GM23338 (cell line): Measurements from ENCODE around the gene ADAM15. TPM values are rescaled to one million over a fixed set of nuclear protein-coding genes. Genes with fewer than 3 reads are reported as not detected.

Experiments used
- ATAC-seq: fragments of 200-7000 bp; cut with Tn5 transposase; 3 replicates; pipeline ENCODE4 v1.9.1; 2020
- DNase-seq: peaks from one replicate; pipeline ENCODE4 v3.0.0-alpha.2; 2015; ENCODE audit warnings: low spot score
- H2AFZ ChIP-seq: fragments of 200-600 bp; sonication (generic); 2 replicates; pipeline ENCODE4 v1.8.0; 2016; ENCODE audit warnings: antibody characterized with exemption, mild to moderate bottlenecking, moderate library complexity
- H3F3A ChIP-seq: fragments of 200-600 bp; sonication (generic); replicated peaks from 2 replicates; pipeline ENCODE4 v1.8.0; 2017; ENCODE audit warnings: antibody characterized with exemption, mixed run types, low read depth
- H3K27ac ChIP-seq: fragments of 200-600 bp; sonication (generic); 2 replicates; pipeline ENCODE4 v1.6.1; 2016; ENCODE audit warnings: low read depth
- H3K27me3 ChIP-seq: fragments of 200-600 bp; sonication (generic); 2 replicates; pipeline ENCODE4 v1.8.0; 2016; ENCODE audit warnings: mild to moderate bottlenecking, mixed run types, moderate library complexity; ENCODE audit not compliant: insufficient read depth
- H3K36me3 ChIP-seq: fragments of 200-600 bp; sonication (generic); 2 replicates; pipeline ENCODE4 v1.8.0; 2016; ENCODE audit warnings: mild to moderate bottlenecking; ENCODE audit not compliant: insufficient read depth
- H3K4me1 ChIP-seq: fragments of 200-600 bp; sonication (generic); 2 replicates; pipeline ENCODE4 v1.8.0; 2016; ENCODE audit warnings: mild to moderate bottlenecking, moderate library complexity; ENCODE audit not compliant: insufficient read depth
- H3K4me2 ChIP-seq: fragments of 200-600 bp; sonication (generic); 2 replicates; pipeline ENCODE4 v1.7.1; 2017; ENCODE audit warnings: mixed run types
- H3K4me3 ChIP-seq: fragments of 200-600 bp; sonication (generic); 2 replicates; pipeline ENCODE4 v1.6.1; 2016; ENCODE audit warnings: mixed run types
- H3K79me2 ChIP-seq: fragments of 200-600 bp; sonication (generic); replicated peaks from 2 replicates; pipeline ENCODE4 v1.8.0; 2017; ENCODE audit warnings: mild to moderate bottlenecking; ENCODE audit not compliant: insufficient read depth
- H3K9me2 ChIP-seq: fragments of 200-600 bp; sonication (generic); 2 replicates; pipeline ENCODE4 v1.8.0; 2017; ENCODE audit not compliant: insufficient read depth
- H4K20me1 ChIP-seq: fragments of 200-600 bp; sonication (generic); replicated peaks from 2 replicates; pipeline ENCODE4 v1.8.0; 2017; ENCODE audit warnings: mild to moderate bottlenecking; ENCODE audit not compliant: insufficient read depth
- H3K27ac Mint-ChIP-seq: 2 replicates; pipeline ENCODE4 v1.8.0; 2020; ENCODE audit warnings: inconsistent platforms, mild to moderate bottlenecking, moderate library complexity, mixed read lengths
- H3K27me3 Mint-ChIP-seq: 3 replicates; pipeline ENCODE4 v1.8.0; 2022; ENCODE audit warnings: low read depth, mild to moderate bottlenecking, moderate library complexity, mixed read lengths, inconsistent platforms; ENCODE audit not compliant: insufficient read depth, poor library complexity
- H3K36me3 Mint-ChIP-seq: 3 replicates; pipeline ENCODE4 v1.8.0; 2021; ENCODE audit warnings: low read depth, mild to moderate bottlenecking, inconsistent platforms, moderate library complexity, mixed read lengths
- H3K4me1 Mint-ChIP-seq: 3 replicates; pipeline ENCODE4 v1.8.0; 2020; ENCODE audit warnings: mild to moderate bottlenecking, inconsistent platforms, mixed read lengths
- H3K4me3 Mint-ChIP-seq: 3 replicates; pipeline ENCODE4 v1.8.0; 2021; ENCODE audit warnings: moderate library complexity, mild to moderate bottlenecking, inconsistent platforms, mixed read lengths
- H3K9me3 Mint-ChIP-seq: 3 replicates; pipeline ENCODE4 v1.8.0; 2020; ENCODE audit warnings: moderate library complexity, mild to moderate bottlenecking, inconsistent platforms, mixed read lengths
- CREB1 ChIP-seq: fragments of 250-450 bp; sonication (Bioruptor Pico); IDR thresholded peaks from 2 replicates; pipeline ENCODE4 v1.5.0; 2020; ENCODE audit warnings: low read depth, mild to moderate bottlenecking, moderate library complexity
- CTCF ChIP-seq, 2 experiments: fragments of 200-600 bp in 1 of 2; sonication (generic) in 1 of 2; conservative IDR thresholded peaks; 2 replicates each; pipeline versions ENCODE4 v1.5.1 to v1.6.1; 2016 to 2017; ENCODE audit warnings: antibody characterized with exemption in 2 of 2, low read depth in 2 of 2, mild to moderate bottlenecking in 2 of 2, moderate library complexity in 1 of 2
- ETS1 ChIP-seq: IDR thresholded peaks from 2 replicates; pipeline ENCODE4 v1.6.1; 2016; ENCODE audit warnings: antibody characterized with exemption
- EZH2 ChIP-seq: fragments of 200-600 bp; sonication (generic); IDR thresholded peaks from one replicate; pipeline ENCODE4 v1.8.0; 2017; ENCODE audit warnings: antibody characterized with exemption, mild to moderate bottlenecking, low read depth; ENCODE audit not compliant: unreplicated experiment
- EZH2phosphoT487 ChIP-seq: fragments of 200-600 bp; sonication (generic); IDR thresholded peaks from one replicate; pipeline ENCODE4 v1.8.1; 2018; ENCODE audit warnings: antibody characterized with exemption; ENCODE audit not compliant: unreplicated experiment
- JUNB ChIP-seq: IDR thresholded peaks from one replicate; pipeline ENCODE4 v1.6.1; 2016; ENCODE audit warnings: antibody characterized with exemption; ENCODE audit not compliant: unreplicated experiment
- POLR2AphosphoS5 ChIP-seq: IDR thresholded peaks from 2 replicates; pipeline ENCODE4 v1.6.1; 2016; ENCODE audit warnings: antibody characterized with exemption, low read depth
- STAT1 ChIP-seq: IDR thresholded peaks from one replicate; pipeline ENCODE4 v1.6.1; 2016; ENCODE audit warnings: antibody characterized with exemption; ENCODE audit not compliant: unreplicated experiment
- ZNF114 ChIP-seq: fragments of 250-450 bp; sonication (Bioruptor Pico); IDR thresholded peaks from 2 replicates; pipeline ENCODE4 v1.5.0; 2020; ENCODE audit warnings: mild to moderate bottlenecking, moderate library complexity
- ZNF462 ChIP-seq: fragments of 250-450 bp; sonication (Bioruptor Pico); IDR thresholded peaks from 2 replicates; pipeline ENCODE4 v1.5.0; 2020; ENCODE audit warnings: mild to moderate bottlenecking, moderate library complexity
- polyA plus RNA-seq: library from polyadenylated mRNA; unstranded; fragments of >200 nt; fragmentation: Nextera tagmentation; extraction: Ambion mirVana; gene quantifications from 2 replicates; pipeline ENCODE4 v1.2.1, GENCODE V29; 2016
- total RNA-seq: library from RNA; depleted of rRNA; stranded (reverse); fragments of >200 nt; shearing (Covaris generic); gene quantifications from 2 replicates; pipeline ENCODE4 v1.2.3, GENCODE V29; 2014

Gene ADAM15
- total and polyA plus RNA-seq, 2 experiments from 2014 or later: 24.2 to 31.1 TPM

- no peak for TF ChIP-seq ZNF462 (CRISPR knock-in tag)
- no peak for TF ChIP-seq JUNB
- no peak for TF ChIP-seq STAT1
- no peak for TF ChIP-seq ETS1
- TF ChIP-seq EZH2: no peak
- no peak for TF ChIP-seq ZNF114 (CRISPR knock-in tag)
Observed at GRCh38 chr1:155001425-155001674, 49.8 kb upstream of the ADAM15 start (continued).

- peak; percentile 51 for TF ChIP-seq POLR2AphosphoS5
- TF ChIP-seq ETS1: 0 out of 2 replicates have a peak, but pooled peaks have one; percentile 3
- no peak for TF ChIP-seq ZNF114 (CRISPR knock-in tag)
- TF ChIP-seq CREB1 (CRISPR knock-in tag): peak; percentile 73
- TF ChIP-seq CTCF (conservative IDR thresholded peaks at IDR 0.05; ENCODE audit: low read depth in 2 of 2): peak; percentile 50 to 52
- no peak for TF ChIP-seq EZH2phosphoT487
- no peak overlapping the region for H2AFZ ChIP-seq
- H3K9me3 Mint-ChIP-seq: no peaks in the 10 kb centered on the region
- peaks cover 4% of the 10 kb centered on the region; the same call in 1 of the 3 replicates for H3K36me3 Mint-ChIP-seq
- no peaks in the 10 kb centered on the region for H3K27me3 ChIP-seq
- no peaks in the 10 kb centered on the region for H3K9me2 ChIP-seq
- peak overlapping the region; percentile 95 for H3K27ac ChIP-seq
- H3K4me3 ChIP-seq: peak overlapping the region; percentile 90
- peak; percentile 33 for ATAC-seq
- DNase-seq: peak; percentile 100
- peaks cover 18% of the 10 kb centered on the region for H3K4me1 ChIP-seq
- peak overlapping the region; percentile 83 for H3K27ac Mint-ChIP-seq
- peaks cover 16% of the 10 kb centered on the region for H3F3A ChIP-seq
- H3K4me1 Mint-ChIP-seq: peaks cover 40% of the 10 kb centered on the region
- peak overlapping the region; percentile 92 for H3K4me3 Mint-ChIP-seq
- peaks cover 28% of the 10 kb centered on the region for H3K79me2 ChIP-seq
- H4K20me1 ChIP-seq: no peaks in the 10 kb centered on the region; the same call in 1 of the 2 replicates
- peaks cover 21% of the 10 kb centered on the region for H3K27me3 Mint-ChIP-seq
- H3K36me3 ChIP-seq: no peaks in the 10 kb centered on the region
- peak overlapping the region; percentile 90 for H3K4me2 ChIP-seq
Observed at GRCh38 chr1:155001675-155002463, 49.2 kb upstream of the ADAM15 start.
